Left lung (tissue), 10 donors: ENCODE data around the gene HIVEP2. TPM values are rescaled to one million over a fixed set of nuclear protein-coding genes. Genes with fewer than 3 reads are reported as not detected.

Experiments used
- ATAC-seq: fragments of 200-7000 bp; cut with Tn5 transposase; one replicate; pipeline ENCODE4 v1.9.1; 2020; ENCODE audit warnings: moderate library complexity
- DNase-seq, 4 donors: peaks; one replicate each; pipeline ENCODE4 v3.0.0-alpha.2; 2013 to 2020
- H3K27ac ChIP-seq, 2 donors: fragments of 200-600 bp; sonication (generic) in 1 of 2; one replicate each; pipeline versions ENCODE4 v1.5.0 to v1.8.0; 2020 to 2021
- H3K27me3 ChIP-seq, 2 donors: fragments of 200-600 bp; sonication (generic) in 1 of 2; one replicate each; pipeline versions ENCODE4 v1.5.0 to v1.8.0; 2020 to 2021
- H3K36me3 ChIP-seq, 2 donors: fragments of 200-600 bp; sonication (generic) in 1 of 2; one replicate each; pipeline versions ENCODE4 v1.5.0 to v1.8.0; 2020 to 2021
- H3K4me1 ChIP-seq, 2 donors: fragments of 200-600 bp; one replicate each; pipeline ENCODE4 v1.8.0; 2021
- H3K4me3 ChIP-seq, 2 donors: fragments of 200-600 bp; sonication (generic) in 1 of 2; one replicate each; pipeline versions ENCODE4 v1.5.0 to v1.8.0; 2020 to 2021; ENCODE audit warnings: mild to moderate bottlenecking in 1 of 2
- H3K9me3 ChIP-seq, 2 donors: fragments of 200-600 bp; sonication (generic) in 1 of 2; one replicate each; pipeline versions ENCODE4 v1.5.0 to v1.8.0; 2020 to 2021
- intact Hi-C, 2 donors: fragments of 100-400 bp; cut with DNase I; formaldehyde crosslinking; loops; one replicate each; pipeline versions ENCODE4 v1.11.2 to v1.14.2; 2022
- polyA plus RNA-seq, 6 donors: library from polyadenylated mRNA; unstranded; fragments of 120-200 nt; gene quantifications; one replicate each; pipeline ENCODE4 v1.2.1, GENCODE V29; 2013; ENCODE audit not compliant: insufficient read length in 6 of 6
- total RNA-seq, 2 donors: library from RNA; stranded (reverse); fragmentation: NEBNext Ultra II Directional; extraction: Animal tissue kit (Norgen Biotek cat#: 25700); gene quantifications; one replicate each; pipeline ENCODE4 v1.2.1, GENCODE V29; 2021
- TF ChIP-seq, protein P1 (sequence below), 2 donors: fragments of 200-600 bp; sonication (generic) in 1 of 2; IDR thresholded peaks; one replicate each; pipeline versions ENCODE4 v1.5.0 to v1.8.0; 2021; ENCODE audit warnings: antibody characterized with exemption in 2 of 2
- donor health status: DM: no; HTN: yes; CAD: no.
- donor health status: DM: no; HTN: no; CAD: no.

HIVEP2 gene
- total and polyA plus RNA-seq, 8 donors, result 11.5 to 16.6 (median 13.1) TPM

DNA sequence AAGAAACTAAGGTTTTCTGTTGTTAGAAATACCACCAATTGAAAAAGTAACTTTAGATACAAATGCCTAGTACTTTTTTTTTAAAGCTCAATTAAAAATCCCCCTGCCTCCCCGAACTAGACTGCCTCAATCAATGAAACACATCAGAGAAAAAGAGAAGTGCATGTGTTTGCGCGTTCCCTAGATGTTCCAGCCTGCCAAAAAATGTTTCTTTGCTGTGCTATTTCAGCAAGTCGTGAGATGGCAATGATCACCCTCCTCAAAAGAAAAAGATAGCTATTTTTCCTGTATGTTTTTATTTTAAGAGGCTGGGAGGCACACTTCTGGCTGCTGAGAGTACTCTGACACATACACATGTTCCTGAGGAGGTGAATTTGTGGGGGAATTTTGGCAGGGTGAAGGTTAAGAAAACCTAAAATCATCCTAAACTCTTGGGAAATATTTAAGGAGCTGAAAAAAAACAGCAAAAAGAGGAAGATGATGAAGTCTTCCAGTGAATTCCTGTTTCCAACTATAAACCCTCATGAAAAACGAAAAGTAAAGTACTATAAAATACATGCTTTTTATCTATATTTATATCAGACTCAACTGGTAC, 114.8 kb downstream of the HIVEP2 start:
- Histone ChIP-seq H3K27me3 (no peaks in the 10 kb centered on the region), H3K27ac (no peak overlapping the region), H3K4me3 (no peak overlapping the region), H3K9me3 (no peaks in the 10 kb centered on the region), H3K36me3 (no peaks in the 10 kb centered on the region), H3K4me1 (no peaks in the 10 kb centered on the region)
- DNase-seq (no peak), ATAC-seq (no peak)
- TF ChIP-seq, protein P1, sequence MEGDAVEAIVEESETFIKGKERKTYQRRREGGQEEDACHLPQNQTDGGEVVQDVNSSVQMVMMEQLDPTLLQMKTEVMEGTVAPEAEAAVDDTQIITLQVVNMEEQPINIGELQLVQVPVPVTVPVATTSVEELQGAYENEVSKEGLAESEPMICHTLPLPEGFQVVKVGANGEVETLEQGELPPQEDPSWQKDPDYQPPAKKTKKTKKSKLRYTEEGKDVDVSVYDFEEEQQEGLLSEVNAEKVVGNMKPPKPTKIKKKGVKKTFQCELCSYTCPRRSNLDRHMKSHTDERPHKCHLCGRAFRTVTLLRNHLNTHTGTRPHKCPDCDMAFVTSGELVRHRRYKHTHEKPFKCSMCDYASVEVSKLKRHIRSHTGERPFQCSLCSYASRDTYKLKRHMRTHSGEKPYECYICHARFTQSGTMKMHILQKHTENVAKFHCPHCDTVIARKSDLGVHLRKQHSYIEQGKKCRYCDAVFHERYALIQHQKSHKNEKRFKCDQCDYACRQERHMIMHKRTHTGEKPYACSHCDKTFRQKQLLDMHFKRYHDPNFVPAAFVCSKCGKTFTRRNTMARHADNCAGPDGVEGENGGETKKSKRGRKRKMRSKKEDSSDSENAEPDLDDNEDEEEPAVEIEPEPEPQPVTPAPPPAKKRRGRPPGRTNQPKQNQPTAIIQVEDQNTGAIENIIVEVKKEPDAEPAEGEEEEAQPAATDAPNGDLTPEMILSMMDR (IDR thresholded peaks at IDR 0.05), result no peak
- intact Hi-C loops, result no loop called here

DNA sequence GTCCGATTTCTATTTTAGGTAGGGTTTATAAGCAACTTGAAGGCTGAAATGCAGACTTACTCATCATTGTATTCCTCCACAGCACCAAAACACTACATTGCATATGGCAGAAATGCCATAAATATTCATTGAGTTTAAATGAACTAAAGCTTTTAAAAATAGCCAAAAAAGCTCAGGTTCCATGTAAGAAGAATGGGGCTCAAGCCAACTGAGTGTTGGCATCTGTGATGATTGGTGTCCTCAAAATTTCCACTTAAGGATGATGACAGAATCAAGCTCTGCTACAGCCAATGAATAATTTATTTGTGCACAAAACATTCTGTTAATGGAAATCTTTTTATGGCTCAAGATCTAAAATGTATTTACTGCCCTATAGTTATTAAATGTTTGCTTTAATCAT, 115.4 kb downstream of the HIVEP2 start:
- TF ChIP-seq, protein P1 (IDR thresholded peaks at IDR 0.05), result no peak
- Histone ChIP-seq H3K27me3 (no peaks in the 10 kb centered on the region), H3K36me3 (no peaks in the 10 kb centered on the region), H3K4me3 (no peak overlapping the region), H3K27ac (no peak overlapping the region), H3K9me3 (no peaks in the 10 kb centered on the region), H3K4me1 (no peaks in the 10 kb centered on the region)
- ATAC-seq (no peak), DNase-seq (no peak)
- intact Hi-C loops, result loop anchor here in 1 of 2 donors (10.0 kb wide), 1 partner anchor 115 kb away; the partner anchor contains the start of gene HIVEP2

DNA sequence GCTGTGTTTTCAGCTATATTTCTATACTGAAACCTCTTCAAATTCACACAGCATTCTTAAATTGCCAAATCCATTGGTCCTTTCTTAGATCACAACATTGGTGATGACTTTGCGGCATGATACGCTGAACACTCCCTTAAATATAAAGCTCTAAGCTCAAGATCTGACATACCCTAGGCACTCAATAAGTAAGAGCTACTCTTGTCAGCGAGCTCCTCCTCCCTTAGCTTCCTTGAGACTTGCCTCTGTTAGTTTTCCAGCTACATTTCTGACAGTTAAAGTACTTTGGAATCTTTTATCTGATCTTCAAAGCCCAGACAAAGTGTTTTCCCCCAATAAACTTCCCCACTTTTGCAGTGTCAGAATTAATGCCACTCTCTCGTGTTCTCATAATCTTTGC, 117.0 kb downstream of the HIVEP2 start:
- no peak overlapping the region for H3K4me3 ChIP-seq
- no peaks in the 10 kb centered on the region for H3K27me3 ChIP-seq
- H3K4me1 ChIP-seq, result no peaks in the 10 kb centered on the region
- ATAC-seq (peak; percentile 52), DNase-seq (no peak)
- TF ChIP-seq, protein P1 (IDR thresholded peaks at IDR 0.05), result no peak
- no peaks in the 10 kb centered on the region for H3K9me3 ChIP-seq
- H3K36me3 ChIP-seq, result no peaks in the 10 kb centered on the region
- peak overlapping the region in 1 of 2 donors; percentile 45 for H3K27ac ChIP-seq
- intact Hi-C loops, result loop anchor here in 1 of 2 donors (10.0 kb wide), 1 partner anchor 117 kb away; the partner anchor contains the start of gene HIVEP2

DNA sequence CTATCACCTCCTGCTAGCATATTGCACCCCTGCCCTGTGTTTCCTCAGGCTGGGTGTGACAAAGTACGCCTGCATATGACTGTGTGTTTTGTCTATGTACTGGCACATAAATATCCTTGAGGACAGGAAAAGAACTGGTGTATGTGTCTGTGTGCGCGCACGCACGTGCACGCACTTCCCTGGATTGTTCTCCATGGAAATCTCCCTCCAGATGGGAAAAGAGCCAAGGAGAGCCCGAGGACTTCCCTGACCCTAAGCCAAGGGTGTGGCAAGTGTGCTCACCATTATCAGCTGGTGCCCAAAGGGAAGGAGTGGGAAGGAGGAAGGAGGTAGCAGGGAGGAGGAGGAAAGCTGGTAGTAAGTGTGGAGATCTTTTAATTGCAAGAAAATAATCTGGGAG, 117.6 kb downstream of the HIVEP2 start:
- Histone ChIP-seq H3K4me1 (no peaks in the 10 kb centered on the region), H3K27ac (peak overlapping the region in 1 of 2 donors; percentile 45), H3K36me3 (no peaks in the 10 kb centered on the region), H3K27me3 (no peaks in the 10 kb centered on the region), H3K4me3 (no peak overlapping the region), H3K9me3 (no peaks in the 10 kb centered on the region)
- DNase-seq, result peak in 2 of 4 donors; percentile 42 to 43
- TF ChIP-seq, protein P1 (IDR thresholded peaks at IDR 0.05), result no peak
- ATAC-seq, result peak; percentile 72
- intact Hi-C loops, result loop anchor here in 1 of 2 donors (10.0 kb wide), 1 partner anchor 117 kb away; the partner anchor contains the start of gene HIVEP2

DNA sequence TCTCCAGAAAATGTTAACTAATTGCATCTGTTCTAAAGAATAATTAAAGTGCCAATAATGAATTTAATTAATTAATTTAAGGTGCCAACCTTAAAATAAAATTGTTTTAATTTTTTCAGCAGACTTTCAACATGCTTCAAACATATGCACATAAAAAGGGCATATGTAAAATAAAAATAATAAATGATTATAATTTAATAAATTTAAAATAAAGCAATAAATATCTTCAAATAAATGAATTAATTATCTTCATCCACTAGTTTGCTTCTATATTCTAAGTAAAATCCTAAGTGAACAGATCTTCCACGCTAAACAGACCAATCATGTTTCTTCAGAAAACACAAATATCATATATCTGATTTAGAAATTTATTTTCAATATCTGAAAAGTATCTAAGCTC, 119.2 kb downstream of the HIVEP2 start:
- DNase-seq (no peak), ATAC-seq (no peak)
- no peak overlapping the region for H3K27ac ChIP-seq
- peaks cover 10 to 13% of the 10 kb centered on the region in 2 donors for H3K4me1 ChIP-seq
- TF ChIP-seq, protein P1 (IDR thresholded peaks at IDR 0.05), result no peak
- H3K4me3 ChIP-seq, result no peak overlapping the region
- H3K9me3 ChIP-seq, result no peaks in the 10 kb centered on the region
- intact Hi-C loops, result loop anchor here in 1 of 2 donors (10.0 kb wide), 1 partner anchor 119 kb away; the partner anchor contains the start of gene HIVEP2
- H3K27me3 ChIP-seq, result no peaks in the 10 kb centered on the region
- no peaks in the 10 kb centered on the region for H3K36me3 ChIP-seq
